Fibroblast of peridontal ligament (primary cell): ENCODE results near the gene RAPGEF2.

Source experiments
- DNase-seq: peaks from one replicate; pipeline ENCODE4 v3.0.0-alpha.2; 2010; ENCODE audit errors: extremely low read depth

Gene RAPGEF2

DNA sequence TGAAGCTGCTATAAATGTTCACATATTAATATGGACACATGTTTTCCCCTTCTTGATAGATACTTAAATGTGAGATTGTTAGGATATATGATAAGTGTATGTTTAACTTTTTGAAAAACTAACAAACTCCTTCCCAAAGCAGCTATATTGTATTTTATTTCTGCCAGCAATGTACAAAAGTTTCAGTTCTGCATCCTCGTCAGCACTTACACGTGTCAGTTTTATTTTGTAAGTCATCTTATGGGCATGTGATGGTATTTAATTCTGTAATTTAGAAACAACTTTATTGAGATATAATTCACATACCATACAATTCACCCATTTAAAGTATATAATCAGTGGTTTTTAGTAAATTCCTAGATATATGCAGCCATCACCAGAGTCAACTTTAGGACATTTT is 31.6 kb downstream of the RAPGEF2 start:
- no peak for DNase-seq

DNA sequence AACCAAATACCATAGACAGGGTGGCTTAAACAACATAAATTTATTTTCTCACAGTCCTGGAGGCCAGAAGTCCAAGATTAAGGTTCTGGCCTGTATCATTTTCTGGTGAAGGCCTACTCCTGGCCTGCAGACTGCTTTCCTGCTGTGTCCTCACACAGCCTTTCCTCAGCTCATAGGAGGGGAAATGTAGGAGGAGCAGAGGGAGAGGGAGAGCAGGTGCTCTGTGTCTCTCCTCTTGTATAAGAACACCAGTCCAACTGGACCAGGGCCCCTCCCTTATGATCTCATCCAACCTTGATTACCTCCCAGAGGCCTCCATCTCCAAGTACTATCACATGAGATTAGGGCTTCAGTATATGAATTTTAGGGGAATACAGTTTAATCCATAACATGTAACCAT is 34.3 kb downstream of the RAPGEF2 start:
- DNase-seq: no peak

DNA sequence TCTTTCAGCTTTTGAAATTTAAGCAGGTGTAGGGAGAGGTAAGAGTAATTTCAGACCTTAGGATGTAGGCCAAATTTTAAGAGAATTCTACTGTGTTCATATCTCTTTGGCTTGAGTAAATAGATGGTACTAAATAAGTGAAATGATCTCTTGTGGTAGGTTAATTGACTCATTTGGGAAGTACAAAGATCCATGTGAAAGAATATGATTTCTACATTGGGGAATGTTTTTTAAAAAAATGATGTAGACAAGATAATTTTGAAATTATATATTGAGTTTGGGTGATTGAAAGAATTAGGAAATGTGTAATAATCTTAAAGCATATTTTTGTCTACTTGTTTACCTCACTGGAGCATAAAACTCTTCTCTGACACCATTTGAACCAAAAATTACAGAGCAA is 35.6 kb downstream of the RAPGEF2 start:
- DNase-seq: no peak

DNA sequence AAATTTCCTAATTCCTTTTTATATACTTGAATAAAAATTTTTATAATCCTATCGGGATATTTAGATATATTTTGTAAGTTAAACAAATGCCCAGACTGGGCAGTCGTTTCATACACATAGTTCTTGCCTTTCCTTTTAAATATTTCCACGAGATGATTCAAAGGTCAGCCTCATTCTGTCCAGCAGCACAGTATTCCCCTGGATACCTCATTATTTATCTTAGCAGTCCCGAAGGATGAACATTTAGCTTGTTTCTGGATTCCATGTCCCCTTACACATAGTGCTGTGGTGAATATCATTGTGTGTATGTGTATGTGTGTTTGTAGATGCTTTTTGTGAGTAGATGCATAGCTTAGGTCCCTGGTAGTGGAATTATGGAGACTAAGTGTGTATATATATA is 38.3 kb downstream of the RAPGEF2 start:
- peak; percentile 76 for DNase-seq

DNA sequence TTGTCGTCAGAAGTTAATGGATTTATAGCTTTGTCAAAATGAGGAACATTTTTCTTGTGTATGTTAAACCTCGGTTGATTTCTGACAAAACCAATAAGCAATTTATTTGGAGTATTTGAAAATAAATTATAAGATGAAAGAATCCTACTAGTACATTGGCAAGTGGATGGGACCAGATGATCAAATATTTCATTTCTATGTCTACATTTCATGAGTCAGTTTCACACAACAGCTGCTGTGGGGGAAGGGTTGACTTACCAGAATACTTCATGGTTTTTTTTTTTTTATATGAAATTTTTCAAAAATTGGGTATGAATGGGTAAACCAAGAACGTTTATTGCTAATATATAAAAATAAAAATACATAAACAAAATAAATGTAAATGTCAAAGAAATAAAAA is 39.4 kb downstream of the RAPGEF2 start:
- peak; percentile 75 for DNase-seq

DNA sequence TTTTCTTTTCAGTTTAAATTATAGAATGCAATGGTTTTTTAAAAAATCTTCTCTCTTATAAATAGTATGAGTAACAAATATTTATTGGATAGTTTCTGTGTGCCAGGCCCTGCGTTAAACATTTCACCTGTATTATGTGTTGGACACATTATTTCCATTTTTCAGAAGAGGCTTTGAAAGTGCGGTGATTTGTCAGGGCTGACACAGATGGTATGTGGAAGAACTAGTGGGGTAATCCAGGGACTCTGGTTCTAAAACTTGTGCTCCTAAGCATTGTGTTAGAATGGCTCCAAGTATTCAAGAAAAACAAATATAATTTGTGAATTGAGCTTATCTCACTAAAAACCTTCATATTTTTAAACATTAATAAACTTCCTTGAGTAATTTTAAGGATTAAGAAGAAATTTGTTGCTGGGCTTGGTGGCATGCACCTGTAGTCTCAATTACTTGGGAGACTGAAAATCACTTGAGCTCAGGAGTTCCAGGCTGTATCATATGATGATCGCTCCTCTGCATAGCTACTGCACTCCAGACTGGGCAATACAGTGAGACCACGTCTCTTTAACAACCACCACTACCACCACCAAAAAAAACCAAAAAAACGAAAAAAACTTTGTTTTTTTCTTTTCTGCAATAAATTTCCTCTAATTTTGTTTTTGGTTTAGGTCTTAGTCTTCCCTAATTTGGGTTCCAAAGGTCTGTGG is 40.0 kb downstream of the RAPGEF2 start:
- DNase-seq: no peak

DNA sequence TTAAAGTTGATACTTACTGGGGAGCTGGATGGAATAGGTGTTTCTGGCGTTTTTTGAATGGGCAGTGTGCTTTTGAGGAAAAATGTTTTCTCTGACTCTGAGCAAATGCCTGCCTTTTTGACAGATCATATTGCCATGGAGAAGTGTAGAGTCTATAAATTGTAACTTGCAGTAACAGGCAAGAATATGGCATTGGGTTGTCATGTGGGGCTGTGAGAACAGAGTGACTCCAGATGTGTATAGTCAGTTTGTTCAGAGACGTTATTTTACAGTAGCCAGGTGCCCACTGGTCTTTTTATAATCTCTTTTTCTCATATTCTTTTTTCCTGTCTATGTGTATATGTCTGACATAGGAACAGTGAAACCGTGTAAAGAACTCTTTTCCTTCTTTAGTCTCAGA is 40.8 kb downstream of the RAPGEF2 start:
- DNase-seq: no peak

DNA sequence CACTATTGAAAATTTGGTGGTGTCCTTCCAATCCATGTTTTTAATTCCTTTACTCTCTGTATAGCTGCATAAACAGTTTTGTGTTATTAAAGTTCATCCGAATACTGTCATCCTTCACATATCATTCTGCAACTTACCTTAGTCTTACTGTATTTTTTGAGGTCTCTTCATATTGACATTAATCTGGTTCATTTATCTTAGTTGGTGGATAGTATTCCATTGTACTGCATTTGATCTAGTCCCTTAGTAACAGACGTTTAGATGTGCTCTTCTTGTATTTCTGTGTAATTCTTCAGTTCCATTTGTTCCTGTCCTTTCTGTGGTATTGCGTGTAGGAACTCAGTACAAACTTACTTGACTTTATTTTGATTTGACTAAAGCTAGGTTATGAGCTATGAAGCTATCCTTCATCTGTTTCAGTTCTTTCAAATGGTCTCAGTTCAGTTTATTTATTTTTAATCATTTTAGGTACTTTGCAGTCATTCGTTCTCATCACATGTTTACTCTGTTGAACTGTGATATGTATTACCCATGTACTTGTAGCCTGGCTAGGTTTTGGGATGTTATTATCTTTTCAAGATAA is 41.3 kb downstream of the RAPGEF2 start:
- no peak for DNase-seq

DNA sequence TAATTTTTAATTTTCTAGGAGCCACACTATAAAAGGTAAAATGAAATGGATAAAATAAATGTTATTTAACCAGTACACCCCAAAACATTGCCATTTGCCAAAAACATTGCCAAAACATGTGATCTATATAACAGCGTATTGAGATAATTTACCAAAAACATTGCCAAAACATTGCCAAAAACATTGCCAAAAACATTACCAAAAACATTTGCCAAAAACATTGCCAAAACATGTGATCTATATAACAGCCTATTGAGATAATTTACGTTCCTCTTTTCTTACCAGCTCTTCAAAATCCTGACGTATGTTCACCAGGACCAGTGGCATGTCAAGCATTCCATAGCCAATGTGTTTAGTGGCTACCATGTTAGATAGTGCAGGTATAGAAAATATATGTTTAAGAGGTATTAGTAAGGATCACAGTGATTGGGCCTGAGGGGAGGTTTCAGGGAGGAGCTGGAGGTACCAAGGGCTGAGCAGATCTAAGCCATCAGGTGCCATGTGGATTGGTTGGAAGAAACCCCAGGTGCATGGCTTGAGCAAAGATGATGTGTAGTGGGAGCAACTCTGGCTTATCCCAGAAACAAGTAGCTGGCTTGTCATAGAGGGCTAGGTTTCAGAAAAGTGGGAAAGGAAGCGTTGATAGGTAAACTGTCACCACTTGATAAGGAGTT is 42.6 kb downstream of the RAPGEF2 start:
- no peak for DNase-seq

DNA sequence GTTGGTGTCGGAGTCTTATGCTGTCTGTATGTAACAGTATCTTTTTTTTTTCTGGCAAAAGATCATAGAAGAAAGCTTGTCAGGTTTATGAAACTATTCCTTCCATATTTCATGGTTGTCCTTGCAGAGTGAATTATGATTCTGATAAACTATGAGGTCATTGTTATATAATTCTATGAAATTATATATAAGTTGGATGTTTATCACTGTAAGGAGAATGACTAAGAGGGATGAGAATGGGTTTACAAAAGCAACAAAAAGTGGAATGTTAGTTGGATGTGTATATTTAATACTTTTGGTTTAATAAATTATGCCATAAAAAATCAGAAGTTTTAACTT is 43.1 kb downstream of the RAPGEF2 start:
- peak; percentile 27 for DNase-seq

DNA sequence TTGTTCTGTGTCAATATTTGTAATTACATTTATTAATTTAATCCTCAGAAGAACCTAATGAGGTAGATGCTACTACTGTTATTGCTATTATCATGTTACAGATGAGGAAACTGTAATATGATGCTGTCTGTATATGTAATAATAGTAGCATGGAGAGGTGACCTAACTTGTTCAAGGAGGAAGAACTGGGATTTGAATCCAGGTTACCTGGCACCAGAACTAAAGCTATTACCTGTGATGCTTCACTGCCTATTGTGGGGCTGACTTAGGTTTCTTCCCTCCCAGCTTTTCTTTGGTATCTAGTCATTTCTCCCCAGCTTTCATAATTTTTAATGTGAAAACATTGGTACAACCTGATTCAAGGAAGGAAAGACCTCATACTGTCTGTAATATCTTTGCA is 43.6 kb downstream of the RAPGEF2 start:
- no peak for DNase-seq

DNA sequence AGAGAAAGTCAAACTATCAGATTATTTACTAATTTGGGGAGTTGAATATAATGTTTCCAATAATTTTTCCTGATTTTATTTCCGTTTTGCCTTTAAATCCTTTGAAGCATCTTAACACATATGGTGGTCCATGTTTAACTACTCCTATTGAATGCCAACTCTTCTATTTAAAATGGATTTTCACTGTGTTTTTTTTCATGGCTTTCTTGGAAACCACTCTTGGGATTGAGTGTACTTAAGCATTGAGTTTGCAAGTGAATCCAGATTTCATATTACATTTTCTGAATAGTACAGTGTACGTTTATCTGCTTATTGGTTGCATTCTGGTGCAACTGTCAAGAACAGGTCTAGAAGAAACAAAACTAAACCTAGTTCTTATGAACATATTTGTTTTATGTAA is 45.6 kb downstream of the RAPGEF2 start:
- no peak for DNase-seq

DNA sequence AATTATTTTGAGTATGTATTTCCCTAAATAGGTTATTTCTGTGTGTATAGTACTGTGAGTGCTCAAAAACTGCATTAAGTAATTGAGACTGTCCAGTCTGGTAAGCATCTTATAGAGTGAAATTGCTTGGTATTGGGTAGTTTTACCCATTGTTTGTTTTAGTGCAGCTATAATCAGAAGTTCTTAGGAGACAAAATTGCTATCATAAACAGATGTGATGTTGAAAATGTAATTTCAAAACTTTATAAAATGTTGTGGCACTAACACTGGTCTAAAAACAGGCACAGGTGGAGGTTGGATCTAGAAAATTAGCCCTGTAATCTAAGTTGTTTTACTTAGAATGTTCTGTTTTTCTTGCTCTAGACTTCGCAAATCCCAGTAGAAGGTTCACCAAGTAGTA is 46.8 kb downstream of the RAPGEF2 start:
- DNase-seq: no peak

DNA sequence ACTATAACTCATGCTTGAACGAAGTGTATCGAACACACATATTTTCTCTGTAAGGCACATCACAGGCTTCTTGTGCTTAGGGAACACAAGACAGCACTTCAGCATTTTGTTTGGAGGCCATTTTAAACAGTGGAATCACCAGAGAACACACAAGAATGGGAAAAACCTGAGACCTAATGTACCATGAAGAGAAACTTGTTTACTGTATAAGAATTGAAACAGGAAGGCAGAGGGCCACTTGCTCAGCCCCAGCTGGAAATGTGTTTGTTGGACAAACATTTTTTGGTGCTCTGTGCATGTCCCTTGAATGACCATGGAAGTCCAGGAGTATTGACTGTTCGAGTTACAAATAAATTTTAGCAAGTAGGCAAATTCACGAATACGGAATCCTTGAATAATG is 47.5 kb downstream of the RAPGEF2 start:
- DNase-seq: no peak

DNA sequence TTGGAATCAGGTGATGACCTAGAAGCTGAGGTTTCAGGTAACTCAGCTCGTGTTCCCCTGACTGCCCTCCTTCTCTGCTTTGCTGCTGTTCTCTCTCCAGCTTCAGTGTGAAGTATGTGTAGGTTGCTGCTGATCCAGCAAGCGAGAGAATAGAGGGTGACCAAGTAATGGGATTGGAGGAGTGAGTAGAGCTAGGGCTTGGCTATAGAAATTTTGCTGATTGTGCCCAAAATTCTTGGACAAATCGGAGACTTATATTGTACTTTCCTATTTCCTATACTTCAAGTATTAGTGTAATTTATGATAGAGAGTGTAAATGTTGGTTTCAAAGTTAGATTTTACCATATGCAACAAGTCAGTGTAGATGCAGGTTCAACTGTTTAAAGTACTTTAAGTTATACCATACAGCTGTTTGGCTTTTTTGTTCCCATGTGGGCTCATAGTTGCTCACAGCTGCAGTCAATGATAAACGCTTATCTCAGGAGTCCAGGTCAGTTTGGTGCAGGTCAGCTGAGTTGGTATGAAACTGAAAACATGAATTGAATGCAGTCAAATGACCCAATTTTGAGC is 48.0 kb downstream of the RAPGEF2 start:
- no peak for DNase-seq

DNA sequence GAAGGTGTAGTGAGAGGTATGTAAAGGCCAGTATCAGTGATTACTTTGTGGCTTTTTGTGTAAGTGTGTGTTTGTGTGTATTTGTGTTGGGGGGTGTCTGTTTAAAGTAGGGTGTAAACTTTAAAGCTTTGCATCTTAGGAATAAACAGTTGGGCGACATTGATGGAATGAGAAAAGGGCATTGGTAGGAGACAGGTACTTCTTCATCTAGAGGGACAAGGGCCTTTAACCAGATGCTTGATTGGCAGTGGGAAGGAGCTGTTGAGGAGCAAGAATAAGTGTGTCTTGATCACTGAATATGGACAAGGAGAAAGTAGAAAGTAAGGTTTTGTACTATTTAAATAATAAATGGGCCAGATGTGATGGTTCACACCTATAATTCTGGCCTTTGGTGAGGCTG is 48.8 kb downstream of the RAPGEF2 start:
- DNase-seq: no peak

DNA sequence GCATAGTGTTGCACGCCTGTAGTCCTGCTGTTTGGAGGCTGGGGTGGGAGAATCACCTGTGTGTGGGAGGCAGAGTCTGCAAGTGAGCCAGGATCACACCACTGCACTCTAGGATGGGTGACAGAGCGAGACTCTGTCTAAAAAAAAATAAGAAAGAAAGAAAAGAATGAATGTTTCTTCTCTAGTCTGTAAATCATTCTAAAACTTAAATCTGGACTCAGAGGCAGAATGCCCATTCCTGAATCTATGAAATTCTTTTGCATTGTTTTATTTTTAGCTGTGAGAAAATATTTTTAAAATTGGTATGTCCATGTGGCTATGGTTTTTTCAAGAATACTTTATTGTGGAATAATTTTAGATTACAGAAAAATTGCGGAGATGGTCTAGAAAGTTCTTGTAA is 49.3 kb downstream of the RAPGEF2 start:
- DNase-seq: no peak

DNA sequence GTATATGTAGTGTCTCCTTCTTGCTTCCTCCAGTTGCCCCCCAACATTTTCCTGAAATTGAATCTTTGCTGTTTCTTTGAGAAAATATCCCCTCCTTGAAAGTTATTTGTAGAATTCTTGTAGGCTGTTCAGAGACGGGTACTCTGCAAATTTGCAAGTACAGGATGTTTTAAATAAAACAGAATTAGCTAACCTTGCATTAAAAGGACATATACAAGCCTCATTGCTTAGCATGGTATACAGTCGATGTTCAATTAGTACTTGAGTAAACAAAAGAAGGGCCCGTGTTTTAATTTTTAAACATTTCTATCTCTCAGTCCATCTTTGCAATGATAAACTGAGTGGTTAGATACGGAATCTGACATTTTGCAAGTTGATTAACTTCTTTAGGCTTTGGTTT is 50.8 kb downstream of the RAPGEF2 start:
- no peak for DNase-seq

DNA sequence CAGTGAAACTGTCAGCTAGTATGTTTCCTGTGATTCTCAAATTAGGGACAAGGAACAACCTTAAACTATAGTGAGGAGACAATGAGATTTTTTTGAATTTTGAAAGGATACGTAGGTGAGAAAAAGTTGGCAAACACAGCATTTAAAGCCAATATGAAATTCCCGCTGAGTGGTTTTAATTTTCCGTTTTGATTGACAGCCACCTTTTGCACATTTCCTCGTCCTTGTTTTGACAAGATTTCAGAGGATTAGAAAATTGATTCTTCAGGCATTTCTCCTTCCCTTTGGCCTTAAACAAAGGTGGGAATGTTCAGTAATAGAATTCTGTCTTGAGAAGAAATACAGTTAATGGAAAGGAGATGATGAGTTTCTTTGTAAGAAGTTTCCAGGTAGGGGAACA is 52.2 kb downstream of the RAPGEF2 start:
- no peak for DNase-seq

DNA sequence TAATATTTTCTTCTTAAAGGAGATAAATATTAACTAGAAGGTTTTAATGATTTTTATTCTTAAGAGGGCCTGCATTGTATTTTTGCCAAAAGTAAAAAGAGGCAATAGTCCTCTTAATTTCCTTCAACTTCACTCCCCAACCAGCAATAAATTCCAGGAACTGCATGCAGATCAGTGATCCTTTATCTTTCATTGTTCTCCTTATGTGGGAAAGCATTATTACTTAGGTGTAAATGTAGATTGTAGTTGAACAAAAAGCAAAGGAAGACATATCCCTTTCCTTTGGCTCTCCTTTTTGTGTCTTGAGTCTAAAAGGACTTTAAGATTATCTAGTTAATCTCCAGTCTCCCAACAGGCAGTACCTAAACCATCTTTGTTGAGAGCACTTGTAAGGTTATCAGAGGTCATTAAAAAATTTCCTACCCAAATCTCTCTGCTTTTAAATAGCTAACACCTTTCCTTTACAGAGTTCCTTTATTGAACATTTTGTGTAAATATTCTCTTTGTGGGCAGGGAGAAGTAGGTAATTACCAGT is 55.3 kb downstream of the RAPGEF2 start:
- no peak for DNase-seq

DNA sequence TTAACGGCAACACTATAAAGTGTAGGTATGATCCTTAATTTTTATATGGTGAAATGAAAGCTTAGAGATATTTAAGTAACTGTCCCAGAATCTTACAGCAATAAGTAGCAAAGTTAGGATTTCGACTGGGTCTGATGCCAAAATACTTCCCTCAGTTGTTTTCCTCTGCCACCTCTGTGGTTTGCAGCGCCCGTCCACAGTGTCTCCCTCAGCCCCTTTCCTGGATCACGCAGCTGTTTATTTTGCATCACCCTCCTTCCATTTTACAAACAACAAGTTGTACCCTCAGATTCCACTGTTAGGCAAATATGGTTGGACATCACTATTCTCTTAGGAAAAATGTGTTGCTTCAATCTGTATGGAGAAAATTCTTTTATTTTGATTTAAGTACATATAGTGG is 56.1 kb downstream of the RAPGEF2 start:
- no peak for DNase-seq

DNA sequence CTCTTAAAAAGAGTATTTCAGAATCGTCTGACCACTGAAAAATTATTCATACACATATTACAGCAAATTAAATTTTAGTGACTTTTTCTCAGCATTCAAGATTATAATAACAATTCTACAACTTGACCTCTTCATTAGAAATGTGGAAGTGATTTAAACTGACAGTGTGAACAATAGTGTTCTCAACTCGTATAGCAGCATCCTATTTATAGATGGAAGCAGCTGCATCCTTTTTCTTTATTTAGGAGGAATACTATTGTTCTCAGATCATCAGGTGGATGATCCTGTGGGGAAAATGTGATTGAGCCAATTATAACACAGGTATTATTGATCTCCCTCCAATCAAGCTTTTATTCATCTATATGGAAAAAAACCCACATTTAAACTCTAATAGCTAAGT is 56.7 kb downstream of the RAPGEF2 start:
- no peak for DNase-seq

DNA sequence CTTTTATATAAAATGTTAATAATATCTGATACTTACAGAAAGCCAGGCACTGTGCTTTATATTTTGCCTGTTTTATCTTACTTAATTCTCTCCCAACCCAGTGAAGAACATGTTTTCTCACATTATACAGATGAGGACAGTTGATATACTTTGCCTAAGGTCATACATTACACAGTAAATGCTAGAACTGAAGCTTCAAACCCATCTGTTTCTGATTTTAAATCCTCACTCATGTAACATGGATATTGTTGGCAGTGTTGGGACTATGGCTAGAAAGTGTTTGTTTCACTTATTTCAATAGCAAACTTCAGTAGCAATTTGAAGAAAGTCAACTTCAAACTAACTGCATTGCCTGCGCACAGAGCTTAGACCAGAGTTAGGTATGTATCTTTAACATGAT is 57.4 kb downstream of the RAPGEF2 start:
- DNase-seq: peak; percentile 85
